Thyroid gland (tissue), 4 donors: ENCODE data around the gene CDK5RAP2. TPM values are rescaled to one million over a fixed set of nuclear protein-coding genes. Genes with fewer than 3 reads are reported as not detected.

Source experiments
- DNase-seq, 2 donors: peaks; one replicate each; pipeline ENCODE4 v3.0.0-alpha.2; 2019
- H3K27ac ChIP-seq, 3 donors: fragments of 200-600 bp; sonication (generic); 1 replicate in 2 of 3; 2 replicates in 1 of 3; pipeline ENCODE4 v1.5.1; 2016 to 2019; ENCODE audit warnings: mild to moderate bottlenecking in 1 of 3, moderate library complexity in 1 of 3
- H3K27me3 ChIP-seq: fragments of 200-600 bp; sonication (generic); one replicate; pipeline ENCODE4 v1.5.1; 2019
- H3K36me3 ChIP-seq, 2 donors: fragments of 200-600 bp; sonication (generic); one replicate each; pipeline ENCODE4 v1.5.1; 2016 to 2019
- H3K4me1 ChIP-seq, 2 donors: fragments of 200-600 bp; sonication (generic); one replicate each; pipeline ENCODE4 v1.5.1; 2017 to 2019
- H3K4me3 ChIP-seq, 3 donors: fragments of 200-600 bp; sonication (generic); replicated peaks in 1 of 3; 1 replicate in 2 of 3; 2 replicates in 1 of 3; pipeline ENCODE4 v1.5.1; 2016; ENCODE audit warnings: mild to moderate bottlenecking in 1 of 3
- H3K9me3 ChIP-seq: fragments of 200-600 bp; sonication (generic); one replicate; pipeline ENCODE4 v1.5.1; 2017
- POLR2A ChIP-seq, 2 donors: fragments of 450-650 bp; IDR thresholded peaks; one replicate each; pipeline ENCODE4 v1.6.1; 2017; ENCODE audit warnings: antibody characterized with exemption in 2 of 2, mild to moderate bottlenecking in 2 of 2, moderate library complexity in 1 of 2
- WGBS, 2 donors: methylation state at CpG; one replicate each; pipeline ENCODE4 v1.1.5; 2017; 5-methylcytosine and 5-hydroxymethylcytosine counted together
- intact Hi-C: fragments of 100-400 bp; cut with DNase I; formaldehyde crosslinking; loops from one replicate; pipeline ENCODE4 v1.15.1; 2023
- total RNA-seq, 4 donors: library from RNA; depleted of rRNA; stranded (reverse); fragments of >200 nt; gene quantifications; one replicate each; pipeline ENCODE4 v1.2.3, GENCODE V29; 2016
- TF ChIP-seq, protein P1 (sequence below), 6 experiments: fragments of 200-600 bp in 3 of 6; fragments of 450-650 bp in 3 of 6; sonication (generic) in 3 of 6; IDR thresholded peaks; one replicate each; pipeline ENCODE4 v1.5.1; 2016 to 2019; ENCODE audit warnings: antibody characterized with exemption in 6 of 6, mild to moderate bottlenecking in 2 of 6, inconsistent platforms in 1 of 6, moderate library complexity in 1 of 6

CDK5RAP2 gene
- total RNA-seq, 4 donors from 2014 or later: 39.5 to 51.9 (median 46.9) TPM

DNA sequence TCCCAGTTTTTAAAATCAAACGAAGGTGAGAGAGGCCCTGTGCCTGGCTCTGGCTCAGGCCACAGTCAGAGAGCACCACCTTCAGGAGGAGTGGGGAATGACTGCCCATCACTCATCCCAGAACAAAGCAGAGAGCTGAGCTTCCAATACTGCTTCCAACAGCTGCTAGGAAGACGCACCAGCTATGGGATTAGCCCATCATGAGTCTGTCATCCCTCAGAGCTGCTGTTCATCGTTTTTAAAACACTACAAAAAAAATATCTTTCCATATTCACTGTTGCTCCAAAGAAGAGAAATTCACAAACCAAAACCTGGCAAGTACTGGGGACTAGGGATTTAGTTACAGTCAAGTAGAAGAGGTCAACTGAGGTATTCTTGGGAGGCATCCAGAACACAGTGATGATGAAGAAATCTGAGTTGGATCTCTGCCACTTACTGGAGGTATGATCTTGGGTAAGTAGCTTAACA lies 102.4 kb downstream of the CDK5RAP2 start:
- DNase-seq: peak; percentile 65 to 69

DNA sequence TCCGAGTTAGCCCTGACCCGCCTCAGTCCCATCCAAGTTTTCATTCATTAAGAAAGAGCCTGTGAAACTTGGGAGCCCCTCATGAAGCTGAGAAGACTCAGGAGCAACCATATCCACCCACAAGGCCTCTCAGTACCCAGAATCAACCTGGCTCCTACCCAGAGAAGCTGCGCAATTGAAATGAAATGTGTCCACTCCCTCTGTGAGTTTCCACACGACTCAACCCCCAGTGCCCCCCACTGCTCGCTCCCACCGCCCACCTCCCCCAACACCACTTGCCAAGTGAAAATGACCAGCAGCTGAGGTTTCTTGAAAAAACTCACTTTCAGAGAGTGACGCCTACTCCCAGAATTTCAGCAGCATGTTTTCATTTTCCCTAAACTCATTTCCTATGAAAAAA lies 104.6 kb downstream of the CDK5RAP2 start:
- H3K27ac ChIP-seq: peak overlapping the region in 1 of 3 donors; percentile 19
- no peaks in the 10 kb centered on the region for H3K9me3 ChIP-seq
- no peak for DNase-seq
- no peaks in the 10 kb centered on the region for H3K27me3 ChIP-seq
- H3K4me1 ChIP-seq: peaks cover 0 to 9% of the 10 kb centered on the region in 2 donors
- 83 to 87% methylated on average over 7 of the region's 7 CpGs for WGBS, 2 donors
- H3K4me3 ChIP-seq: no peak overlapping the region
- intact Hi-C loops: no loop called here
- TF ChIP-seq POLR2A (IDR thresholded peaks at IDR 0.05): no peak
- TF ChIP-seq, protein P1, sequence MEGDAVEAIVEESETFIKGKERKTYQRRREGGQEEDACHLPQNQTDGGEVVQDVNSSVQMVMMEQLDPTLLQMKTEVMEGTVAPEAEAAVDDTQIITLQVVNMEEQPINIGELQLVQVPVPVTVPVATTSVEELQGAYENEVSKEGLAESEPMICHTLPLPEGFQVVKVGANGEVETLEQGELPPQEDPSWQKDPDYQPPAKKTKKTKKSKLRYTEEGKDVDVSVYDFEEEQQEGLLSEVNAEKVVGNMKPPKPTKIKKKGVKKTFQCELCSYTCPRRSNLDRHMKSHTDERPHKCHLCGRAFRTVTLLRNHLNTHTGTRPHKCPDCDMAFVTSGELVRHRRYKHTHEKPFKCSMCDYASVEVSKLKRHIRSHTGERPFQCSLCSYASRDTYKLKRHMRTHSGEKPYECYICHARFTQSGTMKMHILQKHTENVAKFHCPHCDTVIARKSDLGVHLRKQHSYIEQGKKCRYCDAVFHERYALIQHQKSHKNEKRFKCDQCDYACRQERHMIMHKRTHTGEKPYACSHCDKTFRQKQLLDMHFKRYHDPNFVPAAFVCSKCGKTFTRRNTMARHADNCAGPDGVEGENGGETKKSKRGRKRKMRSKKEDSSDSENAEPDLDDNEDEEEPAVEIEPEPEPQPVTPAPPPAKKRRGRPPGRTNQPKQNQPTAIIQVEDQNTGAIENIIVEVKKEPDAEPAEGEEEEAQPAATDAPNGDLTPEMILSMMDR (IDR thresholded peaks at IDR 0.05): no peak
- peaks cover 8 to 10% of the 10 kb centered on the region in 2 donors for H3K36me3 ChIP-seq

More for the DNA sequence above, 102.4 kb downstream of the CDK5RAP2 start:
- no peaks in the 10 kb centered on the region for H3K9me3 ChIP-seq
- intact Hi-C loops: no loop called here
- peaks cover 0 to 23% of the 10 kb centered on the region in 2 donors for H3K4me1 ChIP-seq
- H3K36me3 ChIP-seq: no peaks in the 10 kb centered on the region
- no peak for TF ChIP-seq POLR2A (IDR thresholded peaks at IDR 0.05)
- TF ChIP-seq, protein P1 (IDR thresholded peaks at IDR 0.05): peak; percentile 73 to 96 (median 81)
- no peaks in the 10 kb centered on the region for H3K27me3 ChIP-seq
- H3K4me3 ChIP-seq: no peak overlapping the region
- peak overlapping the region in 1 of 3 donors; percentile 11 for H3K27ac ChIP-seq
- 15% methylated on average over 3 of the region's 3 CpGs for whole genome bisulfite sequencing, 2 donors

DNA sequence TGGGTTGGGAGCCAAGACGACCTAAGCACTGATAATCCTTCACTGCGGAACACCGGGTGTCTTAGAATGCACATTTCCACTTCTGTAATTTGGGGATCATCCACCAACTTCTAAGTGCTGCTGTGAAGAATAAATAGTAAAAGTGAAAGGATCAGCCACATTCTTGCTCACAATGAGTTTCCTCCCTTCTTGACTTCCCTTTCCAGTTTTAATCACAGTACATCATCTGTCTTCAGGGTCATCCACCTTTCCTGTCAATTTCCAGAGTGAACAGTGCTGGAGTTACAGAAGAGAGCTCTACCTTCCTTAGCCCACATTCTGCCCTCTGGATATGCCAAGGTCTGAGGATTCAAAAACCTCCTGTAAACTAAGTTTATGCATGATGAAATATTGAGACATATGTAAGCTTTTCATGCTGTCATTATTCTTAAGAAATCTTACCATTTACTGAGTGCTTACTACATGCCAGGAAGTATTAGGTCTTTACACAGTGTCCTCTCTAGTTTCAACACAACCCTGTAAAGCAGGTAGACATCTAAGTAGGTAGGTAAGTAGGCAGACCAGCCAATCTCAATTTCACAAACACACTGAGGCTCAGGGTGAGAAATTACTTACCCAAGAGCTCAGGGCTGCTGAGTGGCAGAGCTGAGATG lies 105.2 kb downstream of the CDK5RAP2 start:
- no peaks in the 10 kb centered on the region for H3K9me3 ChIP-seq
- no peak overlapping the region for H3K4me3 ChIP-seq
- H3K36me3 ChIP-seq: peaks cover 8 to 10% of the 10 kb centered on the region in 2 donors
- H3K27ac ChIP-seq: no peak overlapping the region
- H3K27me3 ChIP-seq: no peaks in the 10 kb centered on the region
- no peak for TF ChIP-seq POLR2A (IDR thresholded peaks at IDR 0.05)
- TF ChIP-seq, protein P1 (IDR thresholded peaks at IDR 0.05): no peak
- intact Hi-C loops: no loop called here
- DNase-seq: no peak
- peaks cover 0 to 9% of the 10 kb centered on the region in 2 donors for H3K4me1 ChIP-seq
- WGBS, 2 donors: 81 to 82% methylated on average over 3 of the region's 3 CpGs

DNA sequence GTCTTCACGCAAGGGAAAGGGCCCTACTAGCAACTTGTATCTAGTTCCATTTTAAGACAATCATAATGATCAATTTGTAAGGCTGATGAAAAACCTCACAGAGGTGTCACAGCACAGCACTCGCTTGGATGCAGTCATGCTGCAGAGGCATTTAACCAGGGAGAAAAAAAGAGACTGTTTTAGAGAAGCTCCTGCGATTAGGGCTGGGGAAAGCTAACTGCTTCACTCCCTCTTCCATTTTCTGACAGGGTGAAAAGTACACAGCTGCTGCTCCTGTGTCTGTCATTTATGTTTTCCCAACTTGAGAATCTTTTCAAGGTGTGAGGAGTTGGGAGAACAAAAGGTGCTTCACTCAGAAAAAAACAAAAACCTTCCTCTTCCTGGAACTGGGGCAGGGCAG lies 106.4 kb downstream of the CDK5RAP2 start:
- H3K4me3 ChIP-seq: no peak overlapping the region
- no peaks in the 10 kb centered on the region for H3K9me3 ChIP-seq
- H3K36me3 ChIP-seq: peaks cover 8 to 10% of the 10 kb centered on the region in 2 donors
- intact Hi-C loops: no loop called here
- no peak overlapping the region for H3K27ac ChIP-seq
- TF ChIP-seq POLR2A (IDR thresholded peaks at IDR 0.05): no peak
- TF ChIP-seq, protein P1 (IDR thresholded peaks at IDR 0.05): no peak
- no peaks in the 10 kb centered on the region for H3K27me3 ChIP-seq
- no peak for DNase-seq
- peaks cover 0 to 9% of the 10 kb centered on the region in 2 donors for H3K4me1 ChIP-seq
- 89 to 94% methylated on average over 3 of the region's 3 CpGs for WGBS, 2 donors

DNA sequence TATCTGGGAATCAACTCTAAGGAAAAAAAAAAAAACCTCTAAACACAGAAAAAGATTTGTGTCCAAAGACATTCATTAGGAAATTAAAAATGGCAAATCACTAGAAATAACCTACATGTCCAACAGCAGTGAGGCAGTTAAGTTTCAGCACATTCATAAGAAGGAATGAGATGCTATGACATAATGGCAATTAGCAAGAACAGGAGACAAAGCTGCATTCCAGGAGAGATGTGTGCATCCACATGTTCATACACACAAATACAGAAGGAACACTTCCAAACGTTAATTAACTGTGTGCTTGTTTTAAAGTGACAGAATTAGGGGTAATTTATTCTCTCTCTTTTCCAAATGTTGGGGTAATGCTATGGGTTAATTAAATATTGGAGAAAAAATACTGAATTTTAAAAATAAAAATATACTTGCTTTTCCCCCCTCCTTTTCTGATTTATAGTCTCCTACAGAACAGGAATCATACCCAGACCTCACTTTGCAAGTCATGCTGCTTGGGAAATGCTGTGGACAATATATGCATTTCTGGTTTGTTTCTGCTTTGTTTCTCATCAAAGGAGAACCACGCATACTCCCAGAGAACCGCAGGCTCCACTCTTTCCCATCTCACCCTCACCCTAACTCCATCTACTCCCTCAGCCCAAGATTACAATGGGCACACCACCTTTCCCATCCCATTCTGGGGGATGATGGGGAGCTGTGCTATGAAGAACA lies 114.1 kb downstream of the CDK5RAP2 start:
- no peak overlapping the region for H3K27ac ChIP-seq
- DNase-seq: no peak

More for the DNA sequence above, 114.1 kb downstream of the CDK5RAP2 start:
- TF ChIP-seq POLR2A (IDR thresholded peaks at IDR 0.05): no peak
- TF ChIP-seq, protein P1 (IDR thresholded peaks at IDR 0.05): no peak
- no peaks in the 10 kb centered on the region for H3K9me3 ChIP-seq
- peaks cover under 1 to 2% of the 10 kb centered on the region in 2 donors for H3K36me3 ChIP-seq
- 82 to 86% methylated on average over 3 of the region's 3 CpGs for WGBS, 2 donors
- H3K27me3 ChIP-seq: no peaks in the 10 kb centered on the region
- intact Hi-C loops: no loop called here
- H3K4me3 ChIP-seq: no peak overlapping the region
- H3K4me1 ChIP-seq: no peaks in the 10 kb centered on the region
